ENCODE data around the gene SERPINA9.
"Not testable (repeated sequence)": the region's sequence is repeated elsewhere in the genome, so short reads cannot be mapped to it uniquely, and the experiment has no call there.

The SERPINA9 gene, protein sequence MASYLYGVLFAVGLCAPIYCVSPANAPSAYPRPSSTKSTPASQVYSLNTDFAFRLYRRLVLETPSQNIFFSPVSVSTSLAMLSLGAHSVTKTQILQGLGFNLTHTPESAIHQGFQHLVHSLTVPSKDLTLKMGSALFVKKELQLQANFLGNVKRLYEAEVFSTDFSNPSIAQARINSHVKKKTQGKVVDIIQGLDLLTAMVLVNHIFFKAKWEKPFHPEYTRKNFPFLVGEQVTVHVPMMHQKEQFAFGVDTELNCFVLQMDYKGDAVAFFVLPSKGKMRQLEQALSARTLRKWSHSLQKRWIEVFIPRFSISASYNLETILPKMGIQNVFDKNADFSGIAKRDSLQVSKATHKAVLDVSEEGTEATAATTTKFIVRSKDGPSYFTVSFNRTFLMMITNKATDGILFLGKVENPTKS

DNA sequence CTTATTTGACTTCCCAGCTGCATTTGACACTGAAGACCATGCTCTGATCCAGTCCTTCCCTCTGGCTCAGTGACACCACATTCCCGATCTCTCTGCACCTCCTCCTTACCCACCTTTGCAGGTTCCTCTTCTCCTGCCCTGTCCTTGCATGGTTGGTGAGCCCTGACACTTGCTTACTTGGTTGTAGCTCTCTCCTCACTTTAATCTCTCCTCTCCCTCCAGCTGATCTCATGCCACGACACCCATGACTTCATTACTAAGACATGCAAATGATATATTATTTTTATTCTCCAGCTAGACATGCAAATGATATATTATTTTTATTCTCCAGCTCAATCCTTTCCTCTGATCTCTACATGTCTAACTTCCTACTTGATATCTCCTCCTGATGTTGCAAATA, at the start of gene SERPINA9:
Gene SERPINA9 (minus strand): TSS at position 175 of the 400 bp plus-strand sequence. CDS start 6,357 bp downstream, outside the sequence.
- DNase-seq (ENCODE audit: low read depth in 2 of 2): no peak

DNA sequence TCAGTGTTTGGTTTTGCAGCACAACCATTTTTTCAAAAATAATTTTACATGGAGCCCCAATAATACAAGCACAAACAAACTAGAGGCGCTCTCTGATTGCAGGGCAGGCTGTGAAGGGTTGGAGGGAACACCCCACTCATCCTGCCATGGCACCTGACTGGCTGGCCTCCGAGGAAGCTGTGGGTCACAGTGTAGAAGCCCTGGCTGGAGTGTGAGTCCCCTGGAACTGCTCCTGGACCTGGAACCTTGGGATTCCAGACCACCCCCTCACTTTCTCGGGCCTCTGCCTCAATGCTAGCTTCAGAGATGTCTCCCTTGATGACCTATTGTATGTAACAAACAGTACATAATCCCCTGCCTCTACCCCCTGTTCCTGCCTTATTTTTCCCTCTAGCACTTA, 48.1 kb upstream of the SERPINA9 start:
- no peak for DNase-seq (ENCODE audit: low read depth in 2 of 2)

DNA sequence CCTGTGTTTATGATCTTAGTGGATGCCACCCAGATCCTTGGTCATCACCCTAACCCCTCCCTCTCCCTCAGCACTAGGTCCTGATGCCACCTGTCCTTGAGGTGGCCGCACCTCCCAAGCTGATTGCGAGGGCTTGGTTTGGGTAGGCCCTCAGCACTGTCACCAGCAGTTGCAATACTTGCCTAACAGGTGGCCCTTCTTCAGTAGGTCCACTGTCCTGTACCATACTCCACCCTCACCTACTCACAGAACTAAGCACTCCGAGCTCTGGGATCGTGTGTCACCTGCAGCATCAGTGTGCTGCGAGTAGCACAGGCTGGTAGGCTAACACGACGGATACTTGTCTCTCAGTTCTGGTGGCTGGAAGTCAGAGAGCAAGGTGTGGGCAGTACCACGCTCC, 47.3 kb upstream of the SERPINA9 start:
- DNase-seq (ENCODE audit: low read depth in 2 of 2): no peak

DNA sequence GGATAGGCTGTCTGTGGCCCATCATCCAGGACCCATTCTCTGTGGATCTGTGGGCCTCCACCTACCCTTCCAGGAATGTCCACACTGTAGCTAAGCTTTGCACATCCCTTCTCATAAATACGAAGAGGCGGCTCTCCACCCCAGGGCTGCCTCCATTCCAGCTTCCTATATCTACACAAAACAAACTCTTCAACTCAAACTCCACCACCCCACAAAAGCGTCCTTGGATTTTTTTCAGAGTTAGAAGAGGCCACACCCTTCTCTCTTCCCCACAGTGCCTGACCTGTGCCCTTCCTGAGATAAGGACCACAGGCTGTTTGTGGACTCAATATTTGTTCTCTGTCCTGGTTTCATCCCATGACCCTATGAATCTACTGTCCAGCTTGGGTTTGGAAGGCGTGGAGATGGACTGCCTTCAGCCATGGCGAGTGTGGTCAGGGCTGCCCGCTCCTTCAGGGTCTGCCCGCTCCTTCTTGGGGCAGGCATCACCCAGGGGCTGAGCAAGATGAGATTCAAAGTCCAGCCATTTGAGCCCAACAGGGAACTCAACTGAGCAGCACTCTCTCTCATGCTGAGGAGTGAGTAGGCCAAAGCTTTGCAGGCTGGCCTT, 46.2 kb upstream of the SERPINA9 start:
- no peak for DNase-seq (ENCODE audit: low read depth in 2 of 2)

DNA sequence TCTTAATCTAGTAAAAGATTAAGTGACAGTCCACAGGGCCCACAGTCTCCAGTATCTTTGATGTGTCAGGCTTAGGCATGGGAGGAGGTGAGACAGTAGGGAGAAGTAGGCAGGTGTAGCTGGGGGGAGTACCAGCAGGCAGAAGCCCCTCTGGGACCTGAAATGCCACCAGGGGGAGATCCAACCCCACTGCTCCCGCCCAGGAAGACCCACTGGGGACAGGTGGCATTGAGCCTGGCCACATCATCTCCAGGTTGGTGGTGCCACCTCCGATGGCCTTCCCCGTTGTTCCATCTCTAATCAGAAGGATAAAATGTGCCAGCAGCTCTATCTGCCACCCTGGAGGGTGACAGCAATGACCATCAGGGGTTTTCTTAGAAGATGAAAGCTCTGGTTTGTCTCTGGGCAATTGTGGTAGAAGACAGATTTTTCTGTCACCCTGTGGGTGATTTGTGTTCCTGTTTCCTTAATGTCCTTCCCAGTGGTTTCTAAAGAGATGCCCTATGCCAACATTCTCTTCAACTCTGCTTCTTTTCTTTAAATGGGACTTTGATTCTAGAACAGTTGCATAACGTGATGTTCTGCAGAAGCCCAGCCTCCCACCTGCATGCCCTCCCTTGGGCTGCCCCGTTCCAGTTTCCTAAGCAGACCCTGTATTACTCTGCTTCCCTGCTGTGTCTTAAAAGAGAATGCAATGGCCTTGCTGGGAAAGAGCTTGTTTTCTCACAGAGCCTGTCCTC, 45.5 kb upstream of the SERPINA9 start:
- DNase-seq (ENCODE audit: low read depth in 2 of 2): no peak

DNA sequence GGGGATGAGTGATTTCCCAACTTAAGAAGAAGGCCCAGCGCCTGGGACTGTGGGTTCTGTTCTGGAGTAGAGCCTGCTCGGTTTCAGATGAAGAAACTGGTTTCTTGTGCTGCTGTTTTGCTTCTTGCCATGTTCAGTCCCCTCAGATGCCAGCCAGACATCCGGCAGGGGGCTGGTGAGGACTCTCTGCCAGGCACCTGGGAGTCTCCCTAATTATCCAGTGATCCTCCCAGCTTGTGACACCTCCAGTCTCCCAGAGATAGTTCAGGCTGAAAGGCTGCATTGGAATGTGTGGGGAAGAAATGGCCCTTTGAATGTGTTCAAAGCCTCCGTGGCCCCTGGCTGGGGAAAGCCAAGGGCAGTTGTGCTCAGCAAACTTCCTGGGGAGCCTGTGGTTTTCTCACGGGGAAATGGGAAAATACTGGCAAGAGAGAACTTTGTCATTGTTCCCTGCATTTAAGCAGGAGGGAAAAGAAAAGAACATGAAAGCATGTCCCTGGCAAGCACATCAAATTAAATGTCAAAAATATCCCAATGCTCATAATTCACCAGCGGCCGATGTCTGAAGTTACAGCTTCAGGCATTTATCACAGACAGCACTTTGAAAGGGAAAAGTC, 41.8 kb upstream of the SERPINA9 start:
- no peak for DNase-seq (ENCODE audit: low read depth in 2 of 2)

DNA sequence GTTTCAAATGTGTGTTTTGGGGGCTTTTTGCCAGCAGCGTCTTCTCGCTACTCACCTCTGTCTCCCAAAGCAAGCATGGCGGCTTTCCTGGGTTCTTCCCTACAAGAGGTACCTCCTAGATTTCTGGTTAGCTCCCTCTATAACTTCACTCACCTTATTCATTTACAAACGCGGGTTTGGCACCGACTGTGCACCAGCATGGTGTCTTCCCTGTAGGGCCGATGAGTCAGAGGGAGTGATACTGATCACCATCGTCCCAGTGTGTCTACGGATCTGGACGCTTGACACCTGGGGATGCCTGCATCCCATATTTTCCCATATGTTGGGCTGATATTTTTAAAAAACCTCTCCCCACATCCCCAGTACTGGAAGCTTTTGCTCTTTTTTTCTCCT, 41.2 kb upstream of the SERPINA9 start:
- no peak for DNase-seq (ENCODE audit: low read depth in 2 of 2)

DNA sequence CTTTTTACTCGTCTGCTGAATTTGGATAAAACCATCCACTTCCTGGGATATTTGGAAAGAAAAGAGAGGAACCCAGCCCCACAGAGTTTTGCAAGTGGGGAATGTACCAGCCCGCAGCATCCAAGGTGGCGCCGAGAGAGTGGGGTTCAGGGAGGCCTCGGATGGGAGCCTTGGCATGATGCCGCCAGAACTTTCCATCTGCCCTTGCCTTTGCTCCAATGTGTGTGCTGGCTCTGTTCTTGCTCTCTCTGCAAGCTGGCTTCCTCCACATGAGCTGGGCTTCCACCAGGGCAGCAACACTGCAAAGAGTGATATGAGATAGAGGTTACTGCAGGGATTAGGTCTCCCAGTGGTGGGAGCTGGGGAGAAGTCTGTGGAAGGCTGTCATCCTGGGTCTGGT, 39.9 kb upstream of the SERPINA9 start:
- no peak for DNase-seq (ENCODE audit: low read depth in 2 of 2)

DNA sequence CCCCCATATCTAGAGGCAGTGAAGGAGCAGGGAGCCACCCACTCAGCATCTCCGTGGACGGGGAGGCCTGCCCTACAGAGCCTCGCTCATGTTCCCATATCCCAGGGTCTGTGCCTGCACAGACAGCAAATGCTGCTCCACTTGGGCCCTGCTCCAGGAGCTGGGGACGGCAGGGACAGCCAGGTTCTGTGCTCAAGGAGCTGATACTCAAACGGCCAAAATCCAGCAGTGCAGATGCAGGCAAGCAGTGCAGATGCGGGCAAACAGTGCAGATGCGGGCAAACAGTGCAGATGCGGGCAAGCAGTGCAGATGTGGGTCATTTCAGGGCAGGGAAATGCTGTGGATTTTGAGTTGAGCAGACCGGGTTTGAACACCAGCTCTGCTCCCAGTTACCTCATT, 39.4 kb upstream of the SERPINA9 start:
- no peak for DNase-seq (ENCODE audit: low read depth in 2 of 2)

DNA sequence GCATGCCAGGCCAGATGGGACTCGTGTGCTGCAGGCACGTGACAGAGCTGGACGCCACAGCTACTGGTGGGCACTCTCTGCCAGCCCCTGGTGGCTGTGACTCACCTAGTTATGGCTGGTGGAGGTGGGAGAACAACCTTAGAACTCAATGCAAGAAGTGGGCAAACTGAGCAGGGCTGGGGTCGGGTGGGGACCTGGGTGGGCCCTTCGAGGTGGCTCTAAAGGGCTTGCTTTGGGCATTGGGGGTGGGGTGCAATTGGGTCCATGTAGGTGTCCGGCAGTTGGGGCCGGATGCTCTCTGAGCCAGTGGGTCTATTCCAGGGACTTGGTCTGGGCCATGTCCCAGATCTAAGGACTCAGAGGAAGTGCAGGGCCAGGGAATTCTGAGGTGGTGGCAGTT, 38.4 kb upstream of the SERPINA9 start:
- DNase-seq (ENCODE audit: low read depth in 2 of 2): no peak

DNA sequence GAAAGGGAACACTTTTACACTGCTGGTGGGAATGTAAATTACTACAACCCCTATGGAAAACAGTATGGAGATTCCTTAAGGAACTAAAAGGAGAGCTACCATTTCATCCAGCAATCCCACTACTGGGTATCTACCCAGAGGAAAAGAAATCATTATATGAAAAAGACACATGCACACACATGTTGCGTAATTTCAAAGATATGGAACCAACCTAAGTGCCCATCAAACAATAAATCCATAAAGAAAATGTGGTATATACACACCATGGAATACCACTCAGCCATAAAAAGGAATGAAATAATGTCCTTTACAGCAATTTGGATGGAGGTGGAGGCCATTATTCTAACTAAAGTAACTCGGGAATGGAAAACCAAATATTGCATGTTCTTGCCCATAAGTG, 34.5 kb upstream of the SERPINA9 start:
- not testable (repeated sequence) for DNase-seq (ENCODE audit: low read depth in 2 of 2)

DNA sequence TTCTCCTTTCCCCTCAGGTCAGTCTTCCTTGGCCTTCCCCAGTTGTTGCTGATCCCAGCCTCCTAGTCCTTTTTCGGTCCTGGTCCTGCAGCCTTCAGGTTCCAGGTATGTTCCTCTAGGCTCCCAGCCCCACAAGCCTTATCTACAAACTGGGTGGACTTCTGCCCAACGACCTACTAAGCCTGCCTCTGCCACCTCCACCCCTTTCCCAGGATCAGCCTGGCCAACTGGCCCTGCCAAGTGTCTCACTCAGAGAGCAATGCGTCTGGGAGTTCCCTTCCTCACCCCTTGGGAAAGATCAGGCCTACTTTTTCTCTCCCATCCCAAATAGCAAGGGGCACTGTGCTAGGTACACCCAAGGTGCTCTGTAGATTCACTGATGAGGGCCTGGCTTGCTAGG, 33.4 kb upstream of the SERPINA9 start, which contains the start of gene SERPINA12:
Gene SERPINA12 (minus strand): TSS at position 114 of the 400 bp plus-strand sequence. CDS start 11,072 bp downstream, outside the sequence.
- DNase-seq (ENCODE audit: low read depth in 2 of 2): no peak

DNA sequence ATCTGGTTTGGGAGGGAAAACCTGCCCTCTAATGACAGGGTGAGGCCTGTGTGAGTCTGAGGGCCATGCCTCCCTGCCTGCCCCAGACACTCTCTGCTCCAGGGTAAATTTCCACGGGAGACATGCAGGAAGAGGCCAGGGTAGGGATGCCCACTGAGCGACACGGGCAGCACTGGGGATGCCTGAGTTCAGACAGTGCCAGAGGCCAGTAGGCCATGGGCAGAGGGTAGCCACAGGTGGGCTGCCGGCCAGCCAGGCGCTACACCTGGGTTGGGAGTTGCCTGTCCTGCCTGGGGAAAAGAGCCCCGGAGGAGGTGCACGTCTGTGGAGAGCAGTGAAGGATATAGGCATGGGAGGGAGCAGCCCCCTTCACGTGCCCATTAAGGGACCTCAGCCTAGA, 29.6 kb upstream of the SERPINA9 start:
- DNase-seq (ENCODE audit: low read depth in 2 of 2): no peak

DNA sequence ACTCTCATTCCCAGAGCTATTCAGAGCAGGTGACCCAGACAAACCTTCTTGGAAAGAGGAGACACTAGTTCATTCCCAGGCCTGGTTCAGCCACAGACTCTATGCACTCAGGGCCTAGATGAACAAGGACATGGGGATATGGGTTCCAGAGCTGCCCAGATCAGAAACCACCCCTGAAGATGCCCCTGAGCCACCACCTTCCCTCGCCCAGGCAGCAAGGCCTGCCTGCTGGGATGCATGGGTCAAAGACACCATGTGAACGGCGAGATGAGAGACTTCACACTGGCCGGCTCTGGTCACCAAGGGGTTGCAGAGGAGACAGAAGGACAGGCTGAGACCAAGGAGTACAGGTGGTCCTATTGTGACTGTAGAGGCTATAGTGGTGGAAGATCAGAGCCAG, 29.2 kb upstream of the SERPINA9 start:
- DNase-seq (ENCODE audit: low read depth in 2 of 2): no peak

DNA sequence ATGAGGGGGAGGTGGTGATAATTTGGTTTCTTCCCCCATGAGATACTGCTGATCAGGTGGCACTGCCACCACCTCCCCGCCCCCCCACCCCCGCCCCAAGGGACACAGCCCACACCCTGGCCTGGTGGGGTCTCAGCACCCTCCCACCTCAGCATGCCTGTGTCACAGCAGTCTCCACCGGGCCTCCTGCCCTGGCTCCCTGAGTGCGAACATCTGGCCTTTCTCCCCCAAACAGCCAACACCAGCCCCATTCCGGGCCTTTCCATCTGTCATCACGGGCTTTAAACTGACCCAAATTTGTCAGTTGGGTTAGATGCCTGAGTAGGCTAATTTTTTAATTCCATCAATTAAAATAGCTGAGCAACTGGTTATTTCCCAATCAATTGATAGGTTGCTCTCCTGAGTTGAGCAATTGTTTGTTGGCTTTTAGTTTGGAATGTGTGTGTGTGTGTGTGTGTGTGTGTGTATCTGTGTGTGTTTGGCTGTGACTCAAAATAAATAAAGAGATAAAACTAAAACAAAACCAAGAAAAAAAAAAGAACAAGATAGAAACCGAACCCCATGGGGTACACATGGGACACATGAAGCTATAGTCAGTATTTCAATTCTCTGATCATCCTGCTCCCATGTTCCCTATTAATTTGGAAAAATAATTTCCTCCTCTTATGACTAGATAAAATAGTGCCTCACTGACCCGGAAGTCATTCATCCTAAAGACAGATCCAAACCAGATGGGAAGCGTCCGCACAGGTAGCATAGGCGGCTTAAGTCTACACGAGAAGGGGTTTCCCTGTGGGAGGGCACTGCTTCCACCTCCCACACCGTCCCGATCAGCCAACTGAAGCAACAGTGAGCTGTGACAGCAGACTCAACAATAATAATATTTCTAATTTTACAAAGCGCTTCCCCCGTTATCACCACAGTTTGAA, 25.9 kb upstream of the SERPINA9 start:
- DNase-seq (ENCODE audit: low read depth in 2 of 2): no peak

DNA sequence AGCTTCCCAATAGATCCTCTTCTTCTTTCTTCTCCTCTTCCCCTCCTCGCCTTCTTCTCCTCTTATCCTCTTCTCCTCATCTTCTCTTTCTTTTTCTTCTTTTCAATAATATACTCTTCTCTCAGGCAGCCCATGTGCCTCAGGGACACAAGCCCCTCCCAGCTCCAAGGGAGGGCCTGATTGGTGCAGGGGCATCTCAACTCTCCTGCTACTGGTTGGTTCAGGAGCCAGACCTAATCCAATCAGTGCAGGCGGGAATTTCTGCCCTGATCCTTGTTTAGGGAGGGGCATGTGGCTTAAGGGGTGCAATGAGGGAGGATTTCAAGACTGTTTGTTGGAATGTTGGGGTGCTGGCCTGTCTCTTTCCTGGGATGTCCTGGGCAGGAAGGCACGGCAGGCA, 24.3 kb upstream of the SERPINA9 start:
- DNase-seq (ENCODE audit: low read depth in 2 of 2): no peak

DNA sequence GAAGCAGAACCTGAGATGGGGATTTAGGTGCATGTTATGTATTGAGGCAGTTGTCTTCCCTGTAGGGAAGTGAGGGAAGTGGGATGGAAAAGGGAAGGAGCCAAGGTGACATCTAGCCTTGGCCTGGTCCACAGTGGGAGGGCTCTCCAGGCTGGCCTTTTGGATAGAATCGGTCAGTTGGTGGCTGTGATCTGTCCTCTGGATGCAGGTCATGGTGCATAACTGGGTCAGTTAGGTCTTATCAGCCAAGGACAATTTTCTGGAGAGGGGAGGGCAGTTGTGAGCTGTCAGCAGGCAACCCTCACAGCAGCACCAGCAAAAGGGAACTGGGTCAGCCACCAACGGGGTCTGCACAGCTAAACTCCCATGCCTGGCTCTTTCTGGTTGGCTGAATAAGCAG, 23.7 kb upstream of the SERPINA9 start:
- no peak for DNase-seq (ENCODE audit: low read depth in 2 of 2)

DNA sequence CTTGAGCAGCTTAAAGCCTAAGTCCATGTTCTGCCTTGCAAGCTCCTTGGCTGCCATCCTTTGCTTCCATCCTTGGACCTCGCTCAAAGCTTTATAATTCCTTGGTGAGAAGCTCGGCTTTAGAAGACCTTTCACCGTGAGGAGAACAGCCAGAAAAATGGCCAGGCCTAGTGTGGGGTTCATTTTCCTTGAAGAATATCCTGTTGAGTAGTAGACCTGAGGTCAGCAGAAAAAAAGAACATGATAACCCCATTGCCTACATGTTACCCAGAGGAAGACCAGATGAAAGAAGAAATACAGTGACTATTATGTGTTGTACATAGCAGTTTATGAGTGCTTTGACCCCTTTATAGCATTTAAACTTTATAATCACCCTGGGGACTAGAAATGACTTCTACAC, 22.2 kb upstream of the SERPINA9 start:
- no peak for DNase-seq (ENCODE audit: low read depth in 2 of 2)

DNA sequence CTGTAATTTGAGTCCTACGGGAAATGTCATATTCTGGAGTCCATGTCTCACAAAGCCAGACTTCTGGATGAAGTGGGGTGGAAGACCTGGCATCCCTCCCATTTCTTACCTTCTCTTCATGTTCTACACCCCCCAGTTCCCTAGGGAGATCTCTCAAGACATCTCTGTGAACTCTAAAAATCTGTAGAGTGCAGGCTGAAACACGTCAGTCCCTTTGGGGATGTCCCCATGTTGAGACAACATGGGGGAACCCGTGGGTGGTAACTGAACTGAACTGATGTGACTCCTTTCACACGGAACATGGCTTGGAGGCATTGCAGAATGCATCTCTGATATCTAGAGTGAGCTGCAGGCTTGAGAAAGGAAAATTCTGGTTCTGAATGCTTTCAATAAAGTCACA, 18.1 kb upstream of the SERPINA9 start:
- no peak for DNase-seq (ENCODE audit: low read depth in 2 of 2)

DNA sequence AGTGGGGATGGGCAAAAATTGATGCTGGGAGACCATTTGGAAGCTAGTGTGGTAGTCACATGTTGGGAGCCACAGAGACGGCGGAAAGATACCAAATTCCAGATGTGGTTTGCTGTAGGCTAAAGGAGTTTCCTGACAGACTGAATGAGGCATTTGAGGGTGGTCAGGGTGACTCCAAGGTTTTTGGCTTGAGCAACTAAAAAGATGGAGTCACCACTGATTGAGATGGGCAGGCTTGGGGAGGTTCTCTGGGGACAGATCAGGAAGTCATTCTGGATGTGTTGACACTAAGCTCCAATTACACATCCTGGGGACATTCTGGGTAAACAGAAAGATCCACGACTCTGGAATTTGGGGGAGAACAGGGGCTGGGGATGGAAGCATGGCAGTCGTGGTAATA, 15.5 kb upstream of the SERPINA9 start:
- DNase-seq (ENCODE audit: low read depth in 2 of 2): no peak

DNA sequence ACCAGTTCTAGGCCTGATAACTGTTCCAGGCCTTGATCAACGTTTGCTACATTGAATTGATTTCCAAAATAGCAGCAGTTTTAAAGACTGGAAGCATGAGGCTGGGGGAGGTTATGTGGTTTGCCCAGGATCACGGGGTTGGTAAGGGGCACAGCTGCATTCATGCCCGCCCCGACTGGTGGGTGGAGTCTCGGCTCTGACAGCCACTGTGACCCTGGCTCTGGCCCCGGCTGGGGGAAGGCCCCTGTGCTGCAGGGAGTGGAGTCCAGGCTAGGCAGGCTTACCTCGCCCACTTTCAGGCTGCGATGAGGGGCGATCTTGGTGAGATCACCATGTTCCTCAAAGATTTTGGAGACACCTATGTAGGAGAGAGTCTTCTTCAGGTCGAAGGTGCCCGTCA, 13.3 kb upstream of the SERPINA9 start:
- no peak for DNase-seq (ENCODE audit: low read depth in 2 of 2)

Measured in stimulated activated CD8-positive, alpha-beta memory T cell treated with anti-CD3 and anti-CD28 coated beads, Interleukin-15, amount 100 ng/mL, for 4 hours (primary cell).